ENCODE measurements around the gene CYP2D6.

Gene CYP2D6

DNA sequence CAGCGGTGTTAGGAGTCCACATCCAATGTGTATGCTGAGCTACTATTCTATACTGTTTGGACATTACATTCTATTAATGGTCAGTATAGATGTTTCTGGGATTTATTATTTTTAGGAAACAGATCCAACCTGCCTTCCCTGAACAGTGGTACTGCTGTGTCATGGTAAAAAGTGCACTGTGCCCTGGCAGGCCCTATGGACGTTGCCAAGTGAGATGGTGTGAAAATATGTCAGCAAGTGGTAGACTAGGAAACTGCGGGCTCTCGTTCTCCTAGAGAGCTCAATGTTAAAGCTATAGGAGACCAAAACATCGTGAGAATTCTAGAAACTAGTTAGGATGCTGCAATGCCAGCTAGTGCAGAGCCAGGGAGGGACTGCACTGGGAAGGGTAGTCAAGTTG lies 26.0 kb upstream of the CYP2D6 start:
- H3K4me3 ChIP-seq (ENCODE audit: low read length), result no peak overlapping the region
- DNase-seq (ENCODE audit: low read depth), result no peak
- TF ChIP-seq CTCF (conservative IDR thresholded peaks at IDR 0.05; ENCODE audit: low read length), result no peak

GRCh38 chr22:42156121-42156520 lies 25.5 kb upstream of the CYP2D6 start:
- DNase-seq (ENCODE audit: low read depth), result no peak

DNA sequence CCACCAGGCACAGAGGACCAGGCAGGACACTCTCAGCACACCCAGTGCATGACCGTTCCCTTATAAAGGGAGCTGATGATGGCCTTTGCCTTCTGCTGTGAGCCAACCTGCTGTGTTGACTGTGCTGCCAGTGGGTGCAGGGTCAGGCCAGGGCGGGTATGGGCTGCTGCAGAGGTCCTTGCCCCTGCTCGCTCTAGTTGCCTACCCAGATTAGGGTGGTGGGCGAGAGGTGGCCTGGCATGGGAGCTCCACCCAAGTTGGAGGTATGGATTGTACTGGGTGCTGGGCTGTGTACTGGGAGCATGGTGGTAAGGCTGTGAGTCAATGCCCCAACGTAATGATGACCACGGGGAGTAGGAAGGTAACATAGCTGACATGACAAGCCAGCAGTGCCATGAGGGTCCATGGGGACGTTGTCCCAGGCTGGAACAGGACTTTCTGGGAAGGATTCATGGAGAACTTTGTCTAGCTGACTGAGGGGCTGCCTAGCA lies 24.5 kb upstream of the CYP2D6 start:
- no peak for TF ChIP-seq CTCF (conservative IDR thresholded peaks at IDR 0.05; ENCODE audit: low read length)
- no peak overlapping the region for H3K4me3 ChIP-seq (ENCODE audit: low read length)
- DNase-seq (ENCODE audit: low read depth), result no peak

More at GRCh38 chr22:42156121-42156520, 25.5 kb upstream of the CYP2D6 start:
- TF ChIP-seq CTCF (conservative IDR thresholded peaks at IDR 0.05; ENCODE audit: low read length), result no peak
- no peak overlapping the region for H3K4me3 ChIP-seq (ENCODE audit: low read length)

DNA sequence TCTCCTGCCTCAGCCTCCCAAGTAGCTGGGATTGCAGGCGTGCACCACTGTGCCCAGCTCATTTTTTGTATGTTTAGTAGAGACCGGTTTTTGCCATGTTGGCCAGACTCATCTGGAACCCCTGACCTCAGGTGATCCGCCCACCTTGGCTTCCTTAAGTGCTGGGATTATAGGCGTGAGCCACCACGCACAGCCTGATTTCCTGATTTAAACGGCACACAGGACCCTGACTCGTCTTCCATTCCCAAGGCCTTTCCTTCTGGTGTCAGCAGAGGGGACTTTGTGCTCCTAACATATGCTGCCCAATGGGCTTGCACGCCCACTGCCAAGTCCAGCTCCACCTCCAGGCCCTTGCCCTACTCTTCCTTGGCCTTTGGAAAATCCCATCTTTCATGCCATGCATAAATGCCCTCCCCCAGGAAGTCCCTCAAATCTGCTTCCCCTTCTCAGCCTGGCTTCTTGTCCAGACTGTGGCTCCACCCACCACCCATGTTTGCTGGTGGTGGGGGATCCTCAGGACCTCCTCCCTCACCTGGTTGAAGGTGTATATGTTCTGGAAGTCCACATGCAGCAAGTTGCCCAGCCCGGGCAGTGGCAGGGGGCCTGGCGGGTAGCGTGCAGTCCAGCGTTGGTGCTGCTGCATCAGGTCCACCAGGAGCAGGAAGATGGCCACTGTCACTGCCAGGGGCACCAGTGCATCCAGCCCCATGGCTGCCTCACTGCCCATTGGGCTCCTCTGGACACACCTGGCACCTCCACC lies 23.9 kb upstream of the CYP2D6 start:
- no peak for DNase-seq (ENCODE audit: low read depth)
- H3K4me3 ChIP-seq (ENCODE audit: low read length), result no peak overlapping the region
- no peak for TF ChIP-seq CTCF (conservative IDR thresholded peaks at IDR 0.05; ENCODE audit: low read length)

- DNase-seq (ENCODE audit: low read depth), result no peak
- H3K4me3 ChIP-seq (ENCODE audit: low read length), result no peak overlapping the region
- TF ChIP-seq CTCF (conservative IDR thresholded peaks at IDR 0.05; ENCODE audit: low read length), result no peak
These were observed 22.2 kb upstream of the CYP2D6 start for GRCh38 chr22:42152661-42153270.

DNA sequence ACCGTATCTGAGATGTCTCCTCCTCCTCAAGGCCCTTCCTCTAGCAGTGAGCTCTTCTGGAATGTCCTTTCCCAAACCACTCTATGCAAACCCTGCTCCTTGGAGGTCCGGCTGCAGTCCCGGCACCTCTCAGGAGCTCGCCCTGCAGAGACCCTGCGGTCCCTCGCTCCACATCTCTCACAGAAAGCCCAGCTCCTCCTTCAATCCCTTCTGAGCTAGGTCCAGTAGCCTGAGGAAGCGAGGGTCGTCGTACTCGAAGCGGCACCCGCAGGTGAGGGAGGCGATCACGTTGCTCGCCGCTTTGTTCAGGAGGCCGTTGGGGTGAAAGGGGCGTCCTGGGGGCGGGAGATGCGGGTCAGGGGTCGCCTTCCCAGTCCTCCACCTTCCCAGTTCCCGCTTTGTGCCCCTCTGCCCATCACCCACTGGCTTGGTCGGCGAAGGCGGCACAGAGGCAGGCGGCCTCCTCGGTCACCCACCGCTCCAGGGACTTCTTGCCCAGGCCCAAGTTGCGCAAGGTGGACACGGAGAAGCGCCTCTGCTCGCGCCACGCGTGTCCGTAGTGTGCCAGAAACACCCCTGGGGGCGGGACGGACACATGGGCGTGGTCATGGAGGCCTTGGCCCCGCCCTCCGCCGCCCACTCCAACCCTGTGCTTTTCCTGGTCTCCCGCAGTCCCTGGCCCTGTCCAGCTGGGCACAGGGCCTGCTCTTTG lies 21.5 kb upstream of the CYP2D6 start:
- no peak for DNase-seq (ENCODE audit: low read depth)
- no peak for TF ChIP-seq CTCF (conservative IDR thresholded peaks at IDR 0.05; ENCODE audit: low read length)
- H3K4me3 ChIP-seq (ENCODE audit: low read length), result no peak overlapping the region
